Panc1 (cell line): ENCODE data around the gene SLIT1. TPM values are rescaled to one million over a fixed set of nuclear protein-coding genes. Genes with fewer than 3 reads are reported as not detected.
A peak's percentile ranks its signal among the peaks of the same experiment; 100 is the strongest.

Experiments
- ATAC-seq: fragments of 200-7000 bp; cut with Tn5 transposase; 2 replicates; pipeline ENCODE4 v1.9.1; 2020; ENCODE audit warnings: mild to moderate bottlenecking, moderate library complexity
- Bru-seq: library from RNA; stranded (reverse); fragments of 400-500 nt; gene quantifications from one replicate; lab custom pipeline; 2021; lab: Mats Ljungman, UMichigan
- BruChase-seq, 2 experiments: library from RNA; stranded (reverse); fragments of 400-500 nt; gene quantifications; one replicate each; lab custom pipeline; 2021; lab: Mats Ljungman, UMichigan
- BruUV-seq: library from RNA; stranded (reverse); fragments of 400-500 nt; replicated peaks from 2 replicates; lab custom pipeline; 2021; lab: Mats Ljungman, UMichigan
- CTCF ChIA-PET: fragments of 300-600 bp; sonication (Branson Sonifier 250); formaldehyde crosslinking; loops from one replicate; lab custom pipeline; 2022; ENCODE audit warnings: antibody characterized with exemption; lab: Charles Lee
- POLR2A ChIA-PET: fragments of 300-600 bp; sonication (Branson Sonifier 250); formaldehyde crosslinking; loops from one replicate; lab custom pipeline; 2022; ENCODE audit warnings: antibody characterized with exemption; lab: Charles Lee
- DNase-seq: peaks from one replicate; pipeline ENCODE4 v3.0.0-alpha.2; 2010; ENCODE audit warnings: low read depth, low spot score
- H3K27ac ChIP-seq: 2 replicates; pipeline ENCODE4 v1.5.1; 2011; ENCODE audit warnings: mild to moderate bottlenecking, low read length, inconsistent platforms
- H3K27me3 ChIP-seq: fragments of 200-500 bp; sonication (Bioruptor generic); 2 replicates; pipeline ENCODE4 v1.6.0; 2014; ENCODE audit warnings: low read length, inconsistent platforms; ENCODE audit not compliant: control insufficient read depth, insufficient read depth
- H3K36me3 ChIP-seq: fragments of 200-500 bp; sonication (Bioruptor generic); 2 replicates; pipeline ENCODE4 v1.5.1; 2014; ENCODE audit warnings: inconsistent platforms, mild to moderate bottlenecking, low read length, moderate library complexity; ENCODE audit not compliant: control insufficient read depth, insufficient read depth
- H3K4me1 ChIP-seq: 2 replicates; pipeline ENCODE4 v1.5.1; 2011; ENCODE audit warnings: inconsistent platforms, mild to moderate bottlenecking, low read length, moderate library complexity; ENCODE audit not compliant: control insufficient read depth, insufficient read depth
- H3K4me3 ChIP-seq, 2 experiments: 2 replicates each; pipeline ENCODE4 v1.5.1; 2011 to 2012; ENCODE audit warnings: low read depth in 2 of 2, low read length in 2 of 2, mild to moderate bottlenecking in 2 of 2, inconsistent platforms in 1 of 2, moderate library complexity in 1 of 2
- H3K9me3 ChIP-seq: fragments of 200-500 bp; sonication (Bioruptor generic); 2 replicates; pipeline ENCODE4 v1.5.1; 2014; ENCODE audit warnings: low read depth, mild to moderate bottlenecking, inconsistent platforms, low read length, moderate library complexity; ENCODE audit not compliant: control insufficient read depth, insufficient read depth
- POLR2AphosphoS5 ChIP-seq: IDR thresholded peaks from 2 replicates; pipeline ENCODE4 v1.6.1; 2012; ENCODE audit warnings: mild to moderate bottlenecking, low read depth, low read length, moderate library complexity
- SIN3A ChIP-seq: IDR thresholded peaks from 2 replicates; pipeline ENCODE4 v1.6.1; 2012; ENCODE audit warnings: low read depth, mild to moderate bottlenecking, low read length, moderate library complexity, borderline replicate concordance; ENCODE audit not compliant: insufficient read depth
- TCF7L2 ChIP-seq: IDR thresholded peaks from 2 replicates; pipeline ENCODE4 v1.6.1; 2011; ENCODE audit warnings: mild to moderate bottlenecking, low read depth, low read length, inconsistent platforms
- in situ Hi-C: cut with HindIII; loops from 2 replicates; pipeline ENCODE4 v1.10.0; 2016; ENCODE audit warnings: low sequenced_read_pairs, low pct_unique_long_range_greater_than_20kb
- intact Hi-C: fragments of 100-400 bp; cut with micrococcal nuclease; formaldehyde crosslinking; loops from one replicate; pipeline ENCODE4 v1.10.0; 2022; ENCODE audit not compliant: unreplicated experiment
- long read RNA-seq: library from polyadenylated mRNA; unstranded; transcript quantifications from one replicate; pipeline ENCODE4 v2.0.0, GENCODE V29; 2021; ENCODE audit not compliant: unreplicated experiment
- polyA plus RNA-seq: library from polyadenylated mRNA; unstranded; fragments of >200 nt; gene quantifications from one replicate; pipeline ENCODE4 v1.2.1, GENCODE V29; 2012; ENCODE audit warnings: missing spikeins; ENCODE audit not compliant: insufficient read length
- total RNA-seq: library from RNA; stranded (reverse); gene quantifications from one replicate; pipeline ENCODE4 v1.2.1, GENCODE V29; 2021; ENCODE audit not compliant: unreplicated experiment
- TF ChIP-seq, protein P1 (sequence below), 2 experiments: IDR thresholded peaks; 2 replicates each; pipeline ENCODE4 v1.6.1; 2011 to 2012; ENCODE audit warnings: low read depth in 2 of 2, control low read depth in 1 of 2, low read length in 1 of 2, mild to moderate bottlenecking in 1 of 2, moderate library complexity in 1 of 2; ENCODE audit not compliant: insufficient read depth in 1 of 2
- TF ChIP-seq, protein P2 (sequence below): fragments of 450-650 bp; IDR thresholded peaks from 2 replicates; pipeline ENCODE4 v1.5.1; 2017; ENCODE audit warnings: mild to moderate bottlenecking

Gene SLIT1
- total RNA-seq = 2.6 TPM
- 4.9 TPM for polyA plus RNA-seq
- percentile 32 among the genes with signal in this experiment for Bru-seq, nascent RNA
- percentile 30 among the genes with signal in this experiment for BruChase-seq, experiment 1, labeled RNA remaining after a 2-hour chase
- BruChase-seq, experiment 2, labeled RNA remaining after a 6-hour chase = percentile 32 among the genes with signal in this experiment
- long read RNA-seq, partial matches to known transcripts = 3 of 10 reads
- long read RNA-seq, other reads (novel, unspliced or antisense) = 7 of 10 reads

DNA sequence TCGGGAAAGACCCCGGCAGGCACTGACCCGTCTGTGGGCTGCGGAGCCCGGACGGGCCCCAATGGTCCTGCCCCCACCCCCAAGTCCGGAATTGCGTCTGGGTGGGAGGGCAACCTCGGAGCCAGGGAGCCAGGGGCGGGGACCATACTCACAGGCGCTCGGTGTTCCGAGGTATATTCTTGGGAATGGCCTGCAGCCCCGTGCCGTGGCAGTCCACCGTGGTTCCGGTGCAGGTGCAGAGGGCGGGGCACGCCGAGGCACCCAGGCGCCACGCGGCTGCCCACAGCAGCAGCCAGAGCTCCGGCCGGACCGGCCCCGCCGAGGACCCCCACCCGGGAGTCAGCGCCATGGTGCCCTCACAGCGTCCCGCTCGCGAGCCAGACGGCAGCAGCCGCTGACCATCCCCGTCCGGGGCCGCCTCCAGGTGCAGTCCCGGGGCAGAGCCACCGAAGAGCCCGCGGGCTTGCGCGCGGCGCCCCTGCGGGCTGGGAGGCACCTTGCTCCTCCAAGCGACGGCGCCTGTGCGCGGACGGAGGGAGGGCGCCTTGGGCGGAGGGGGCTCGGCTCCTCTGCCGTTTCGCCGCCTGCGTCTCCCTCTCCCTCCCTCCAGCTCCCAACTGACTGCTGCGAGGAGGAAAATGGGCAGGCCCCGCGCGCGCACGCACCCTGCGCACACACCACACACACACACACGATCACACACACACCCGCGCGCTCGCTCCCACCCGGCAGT, at the start of gene SLIT1:
Gene SLIT1 (minus strand): TSS at position 634 of the 733 bp plus-strand sequence. CDS start 285 bp downstream, at position 349.
- H3K4me1 ChIP-seq = peaks cover 4% of the 10 kb centered on the region
- ATAC-seq (peak; percentile 32; the same call in 1 of the 2 replicates), DNase-seq (no peak)
- in situ Hi-C loops (no loop called here), intact Hi-C loops (no loop called here)
- H3K9me3 ChIP-seq = no peaks in the 10 kb centered on the region
- H3K36me3 ChIP-seq = no peaks in the 10 kb centered on the region
- TF ChIP-seq POLR2AphosphoS5 (no peak), TCF7L2 (no peak), SIN3A (no peak)
- TF ChIP-seq, protein P1, sequence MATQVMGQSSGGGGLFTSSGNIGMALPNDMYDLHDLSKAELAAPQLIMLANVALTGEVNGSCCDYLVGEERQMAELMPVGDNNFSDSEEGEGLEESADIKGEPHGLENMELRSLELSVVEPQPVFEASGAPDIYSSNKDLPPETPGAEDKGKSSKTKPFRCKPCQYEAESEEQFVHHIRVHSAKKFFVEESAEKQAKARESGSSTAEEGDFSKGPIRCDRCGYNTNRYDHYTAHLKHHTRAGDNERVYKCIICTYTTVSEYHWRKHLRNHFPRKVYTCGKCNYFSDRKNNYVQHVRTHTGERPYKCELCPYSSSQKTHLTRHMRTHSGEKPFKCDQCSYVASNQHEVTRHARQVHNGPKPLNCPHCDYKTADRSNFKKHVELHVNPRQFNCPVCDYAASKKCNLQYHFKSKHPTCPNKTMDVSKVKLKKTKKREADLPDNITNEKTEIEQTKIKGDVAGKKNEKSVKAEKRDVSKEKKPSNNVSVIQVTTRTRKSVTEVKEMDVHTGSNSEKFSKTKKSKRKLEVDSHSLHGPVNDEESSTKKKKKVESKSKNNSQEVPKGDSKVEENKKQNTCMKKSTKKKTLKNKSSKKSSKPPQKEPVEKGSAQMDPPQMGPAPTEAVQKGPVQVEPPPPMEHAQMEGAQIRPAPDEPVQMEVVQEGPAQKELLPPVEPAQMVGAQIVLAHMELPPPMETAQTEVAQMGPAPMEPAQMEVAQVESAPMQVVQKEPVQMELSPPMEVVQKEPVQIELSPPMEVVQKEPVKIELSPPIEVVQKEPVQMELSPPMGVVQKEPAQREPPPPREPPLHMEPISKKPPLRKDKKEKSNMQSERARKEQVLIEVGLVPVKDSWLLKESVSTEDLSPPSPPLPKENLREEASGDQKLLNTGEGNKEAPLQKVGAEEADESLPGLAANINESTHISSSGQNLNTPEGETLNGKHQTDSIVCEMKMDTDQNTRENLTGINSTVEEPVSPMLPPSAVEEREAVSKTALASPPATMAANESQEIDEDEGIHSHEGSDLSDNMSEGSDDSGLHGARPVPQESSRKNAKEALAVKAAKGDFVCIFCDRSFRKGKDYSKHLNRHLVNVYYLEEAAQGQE (IDR thresholded peaks at IDR 0.05; ENCODE audit: insufficient read depth in 1 of 2, low read depth in 2 of 2, low read length in 1 of 2) = no peak
- TF ChIP-seq, protein P2, sequence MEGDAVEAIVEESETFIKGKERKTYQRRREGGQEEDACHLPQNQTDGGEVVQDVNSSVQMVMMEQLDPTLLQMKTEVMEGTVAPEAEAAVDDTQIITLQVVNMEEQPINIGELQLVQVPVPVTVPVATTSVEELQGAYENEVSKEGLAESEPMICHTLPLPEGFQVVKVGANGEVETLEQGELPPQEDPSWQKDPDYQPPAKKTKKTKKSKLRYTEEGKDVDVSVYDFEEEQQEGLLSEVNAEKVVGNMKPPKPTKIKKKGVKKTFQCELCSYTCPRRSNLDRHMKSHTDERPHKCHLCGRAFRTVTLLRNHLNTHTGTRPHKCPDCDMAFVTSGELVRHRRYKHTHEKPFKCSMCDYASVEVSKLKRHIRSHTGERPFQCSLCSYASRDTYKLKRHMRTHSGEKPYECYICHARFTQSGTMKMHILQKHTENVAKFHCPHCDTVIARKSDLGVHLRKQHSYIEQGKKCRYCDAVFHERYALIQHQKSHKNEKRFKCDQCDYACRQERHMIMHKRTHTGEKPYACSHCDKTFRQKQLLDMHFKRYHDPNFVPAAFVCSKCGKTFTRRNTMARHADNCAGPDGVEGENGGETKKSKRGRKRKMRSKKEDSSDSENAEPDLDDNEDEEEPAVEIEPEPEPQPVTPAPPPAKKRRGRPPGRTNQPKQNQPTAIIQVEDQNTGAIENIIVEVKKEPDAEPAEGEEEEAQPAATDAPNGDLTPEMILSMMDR = no peak
- peaks cover 8% of the 10 kb centered on the region for H3K27me3 ChIP-seq
- CTCF ChIA-PET = no interaction called here
- H3K27ac ChIP-seq = no peak within 1 kb of the TSS
- peak within 1 kb of the TSS; percentile 30 to 33 for H3K4me3 ChIP-seq
- POLR2A ChIA-PET = no interaction called here
- BruUV-seq = no TSS peak

DNA sequence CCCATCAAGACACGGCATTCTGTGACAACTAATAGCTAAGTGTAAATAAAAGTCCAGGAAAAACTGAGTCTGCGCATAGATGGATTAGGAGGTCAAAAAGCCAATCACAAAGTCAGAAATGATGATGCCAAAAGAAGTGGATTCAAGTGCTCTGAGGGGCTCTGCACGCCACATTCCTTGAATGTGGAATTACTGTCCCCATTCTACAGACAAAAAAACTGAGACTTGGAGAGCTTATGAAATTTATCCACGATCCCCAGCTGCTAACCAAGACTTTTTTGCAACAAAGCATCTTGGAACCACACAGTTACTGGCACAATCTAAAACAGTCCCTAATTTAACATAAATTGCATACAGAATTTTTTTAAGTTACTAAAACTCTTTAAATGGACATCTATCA, 49.6 kb upstream of the SLIT1 start:
- no TSS peak for BruUV-seq
- Histone ChIP-seq H3K27me3 (no peaks in the 10 kb centered on the region), H3K4me3 (no peak overlapping the region), H3K9me3 (no peaks in the 10 kb centered on the region), H3K36me3 (0 out of 2 replicates have a peak, but pooled peaks cover 2% of the 10 kb centered on the region), H3K27ac (no peak overlapping the region), H3K4me1 (no peaks in the 10 kb centered on the region)
- ChIA-PET POLR2A (no interaction called here), CTCF (interaction anchor here (0.7 to 1.4 kb wide), 3 partner anchors 25 to 392 kb away, joined by 3 to 4 read pairs (median 3); no protein-coding TSS in a partner anchor)
- ATAC-seq (no peak), DNase-seq (no peak)
- TF ChIP-seq TCF7L2 (no peak), SIN3A (no peak), POLR2AphosphoS5 (no peak)
- TF ChIP-seq, protein P2 = no peak
- TF ChIP-seq, protein P1 (IDR thresholded peaks at IDR 0.05; ENCODE audit: insufficient read depth in 1 of 2, low read depth in 2 of 2, low read length in 1 of 2) = no peak
- in situ Hi-C loops (no loop called here), intact Hi-C loops (no loop called here)
